Osteocyte (in vitro differentiated cells): ENCODE data around the gene PKP3. TPM values are rescaled to one million over a fixed set of nuclear protein-coding genes. Genes with fewer than 3 reads are reported as not detected.
"Not testable (repeated sequence)": the region's sequence is repeated elsewhere in the genome, so short reads cannot be mapped to it uniquely, and the experiment has no call there.

ENCODE experiments used
- DNase-seq: peaks from one replicate; pipeline ENCODE4 v3.0.0; 2021; ENCODE audit warnings: mixed read lengths; ENCODE audit not compliant: unreplicated experiment; ENCODE audit errors: extremely low spot score
- H3K27ac Mint-ChIP-seq: one replicate; pipeline ENCODE4 v1.8.0; 2021; ENCODE audit warnings: mild to moderate bottlenecking, mixed read lengths; ENCODE audit not compliant: unreplicated experiment
- H3K27me3 Mint-ChIP-seq: one replicate; pipeline ENCODE4 v1.8.0; 2021; ENCODE audit warnings: mixed read lengths; ENCODE audit not compliant: unreplicated experiment
- H3K36me3 Mint-ChIP-seq: one replicate; pipeline ENCODE4 v1.8.0; 2021; ENCODE audit warnings: mixed read lengths; ENCODE audit not compliant: unreplicated experiment
- H3K4me1 Mint-ChIP-seq: one replicate; pipeline ENCODE4 v1.8.0; 2021; ENCODE audit warnings: mixed read lengths; ENCODE audit not compliant: unreplicated experiment
- H3K4me3 Mint-ChIP-seq: one replicate; pipeline ENCODE4 v1.8.0; 2021; ENCODE audit warnings: mild to moderate bottlenecking, moderate library complexity, mixed read lengths; ENCODE audit not compliant: unreplicated experiment
- H3K9me3 Mint-ChIP-seq: one replicate; pipeline ENCODE4 v1.8.0; 2021; ENCODE audit warnings: mixed read lengths; ENCODE audit not compliant: unreplicated experiment
- total RNA-seq: library from RNA; stranded (reverse); gene quantifications from 2 replicates; pipeline ENCODE4 v1.2.1, GENCODE V29; 2021
- TF ChIP-seq, protein P1 (sequence below): fragments of 200-600 bp; sonication (generic); IDR thresholded peaks from 2 replicates; pipeline ENCODE4 v1.5.0; 2021; ENCODE audit warnings: antibody characterized with exemption, mild to moderate bottlenecking, moderate library complexity

The PKP3 gene
- total RNA-seq, 1 donor from 2014 or later, result 0.40 TPM

DNA sequence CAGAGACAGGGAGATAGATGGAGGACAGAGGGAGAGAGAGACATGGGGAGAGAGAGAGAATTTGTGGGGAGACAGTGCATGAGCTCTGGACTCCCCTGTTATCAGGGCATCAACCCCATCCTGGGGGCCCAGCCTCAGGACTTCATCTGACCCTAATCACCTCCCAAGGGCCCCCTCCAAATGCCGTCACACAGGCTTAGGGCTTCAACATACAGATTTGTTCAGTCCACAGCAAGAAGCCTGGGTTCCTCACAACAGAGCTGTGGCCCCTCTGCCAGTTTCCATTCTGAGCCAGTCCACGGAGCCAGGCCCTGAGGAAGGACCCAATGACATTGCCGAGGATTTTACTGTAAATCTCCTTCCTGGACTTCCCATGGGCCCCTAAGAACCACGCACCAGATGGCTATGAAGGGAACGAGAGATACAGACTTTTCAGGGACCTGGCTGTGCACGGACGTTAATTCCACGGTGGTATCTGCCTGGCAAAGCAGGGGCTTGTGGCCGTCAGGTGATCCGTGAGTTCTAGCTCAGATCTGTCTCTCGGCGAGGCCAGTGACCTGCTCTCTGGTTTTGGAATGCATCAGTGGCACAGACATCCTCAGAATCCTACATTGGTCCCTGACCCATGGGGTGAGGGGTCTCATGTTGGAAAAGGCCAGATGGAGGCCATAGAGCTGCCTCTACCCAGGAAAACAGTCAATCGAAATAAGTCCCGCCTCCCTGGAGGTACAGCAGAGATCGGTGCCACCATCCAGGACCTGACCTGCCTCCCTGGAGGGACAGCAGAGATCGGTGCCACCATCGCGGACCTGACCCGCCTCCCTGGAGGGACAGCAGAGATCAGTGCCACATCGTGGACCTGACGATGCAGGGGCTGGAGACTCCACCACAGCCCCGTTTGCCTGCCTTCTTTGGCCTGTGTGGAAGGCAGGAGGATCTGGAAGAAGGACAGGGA, 33.4 kb upstream of the PKP3 start:
- Mint-ChIP-seq H3K4me3 (no peak overlapping the region), H3K36me3 (no peaks in the 10 kb centered on the region), H3K27me3 (no peaks in the 10 kb centered on the region), H3K27ac (no peak overlapping the region), H3K9me3 (peaks cover 5% of the 10 kb centered on the region), H3K4me1 (peaks cover 2% of the 10 kb centered on the region)
- TF ChIP-seq, protein P1, sequence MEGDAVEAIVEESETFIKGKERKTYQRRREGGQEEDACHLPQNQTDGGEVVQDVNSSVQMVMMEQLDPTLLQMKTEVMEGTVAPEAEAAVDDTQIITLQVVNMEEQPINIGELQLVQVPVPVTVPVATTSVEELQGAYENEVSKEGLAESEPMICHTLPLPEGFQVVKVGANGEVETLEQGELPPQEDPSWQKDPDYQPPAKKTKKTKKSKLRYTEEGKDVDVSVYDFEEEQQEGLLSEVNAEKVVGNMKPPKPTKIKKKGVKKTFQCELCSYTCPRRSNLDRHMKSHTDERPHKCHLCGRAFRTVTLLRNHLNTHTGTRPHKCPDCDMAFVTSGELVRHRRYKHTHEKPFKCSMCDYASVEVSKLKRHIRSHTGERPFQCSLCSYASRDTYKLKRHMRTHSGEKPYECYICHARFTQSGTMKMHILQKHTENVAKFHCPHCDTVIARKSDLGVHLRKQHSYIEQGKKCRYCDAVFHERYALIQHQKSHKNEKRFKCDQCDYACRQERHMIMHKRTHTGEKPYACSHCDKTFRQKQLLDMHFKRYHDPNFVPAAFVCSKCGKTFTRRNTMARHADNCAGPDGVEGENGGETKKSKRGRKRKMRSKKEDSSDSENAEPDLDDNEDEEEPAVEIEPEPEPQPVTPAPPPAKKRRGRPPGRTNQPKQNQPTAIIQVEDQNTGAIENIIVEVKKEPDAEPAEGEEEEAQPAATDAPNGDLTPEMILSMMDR, result no peak
- DNase-seq, result no peak

DNA sequence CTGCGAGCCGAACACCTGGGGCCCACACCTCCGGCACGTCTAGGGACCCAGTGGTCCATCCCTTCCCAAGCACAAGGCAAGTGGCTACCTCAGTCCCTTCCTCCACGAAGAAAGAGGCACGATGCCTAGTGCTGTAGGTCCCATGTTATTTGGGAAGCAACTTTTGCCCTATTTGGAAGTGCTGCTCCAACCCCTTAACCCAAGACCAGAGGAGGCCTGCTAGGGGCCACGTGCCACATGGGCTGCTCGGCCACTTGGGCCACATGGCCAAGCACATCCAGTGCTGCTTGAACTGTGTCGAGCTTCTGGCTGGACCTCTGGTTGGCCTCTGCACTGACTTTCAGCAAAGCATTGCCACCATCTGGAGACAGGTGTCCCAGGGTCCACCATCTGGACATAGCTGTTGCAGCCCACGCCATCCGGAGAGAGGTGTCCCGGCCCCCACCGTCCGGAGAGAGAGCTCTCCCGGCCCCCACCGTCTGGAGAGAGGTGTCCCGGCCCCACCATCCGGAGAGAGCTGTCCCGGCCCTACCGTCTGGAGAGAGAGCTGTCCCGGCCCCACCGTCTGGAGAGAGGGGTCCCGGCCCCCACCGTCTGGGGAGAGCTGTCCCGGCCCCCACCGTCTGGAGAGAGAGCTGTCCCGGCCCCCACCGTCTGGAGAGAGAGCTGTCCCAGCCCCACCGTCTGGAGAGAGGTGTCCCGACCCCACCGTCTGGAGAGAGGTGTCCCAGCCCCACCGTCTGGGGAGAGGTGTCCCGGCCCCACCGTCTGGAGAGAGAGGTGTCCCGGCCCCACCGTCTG, 31.2 kb upstream of the PKP3 start:
- no peak overlapping the region for H3K27ac Mint-ChIP-seq
- DNase-seq, result no peak
- no peak overlapping the region for H3K4me3 Mint-ChIP-seq
- TF ChIP-seq, protein P1, result no peak
- H3K36me3 Mint-ChIP-seq, result no peaks in the 10 kb centered on the region
- peaks cover 6% of the 10 kb centered on the region for H3K27me3 Mint-ChIP-seq
- peaks cover 5% of the 10 kb centered on the region for H3K9me3 Mint-ChIP-seq
- H3K4me1 Mint-ChIP-seq, result peaks cover 7% of the 10 kb centered on the region

DNA sequence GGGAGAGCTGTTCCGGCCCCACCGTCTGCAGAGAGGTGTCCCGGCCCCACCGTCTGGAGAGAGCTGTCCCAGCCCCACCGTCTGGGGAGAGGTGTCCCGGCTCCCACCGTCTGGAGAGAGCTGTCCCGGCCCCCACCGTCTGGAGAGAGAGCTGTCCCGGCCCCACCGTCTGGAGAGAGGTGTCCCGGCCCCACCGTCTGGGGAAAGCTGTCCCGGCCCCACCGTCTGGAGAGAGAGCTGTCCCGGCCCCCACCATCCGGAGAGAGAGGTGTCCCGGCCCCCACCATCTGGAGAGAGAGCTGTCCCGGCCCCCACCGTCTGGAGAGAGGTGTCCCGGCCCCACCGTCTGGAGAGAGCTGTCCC, 30.6 kb upstream of the PKP3 start:
- not testable (repeated sequence) for H3K27me3 Mint-ChIP-seq, H3K9me3 Mint-ChIP-seq, H3K27ac Mint-ChIP-seq, H3K36me3 Mint-ChIP-seq, DNase-seq, H3K4me3 Mint-ChIP-seq
- H3K4me1 Mint-ChIP-seq, result peaks cover 13% of the 10 kb centered on the region

DNA sequence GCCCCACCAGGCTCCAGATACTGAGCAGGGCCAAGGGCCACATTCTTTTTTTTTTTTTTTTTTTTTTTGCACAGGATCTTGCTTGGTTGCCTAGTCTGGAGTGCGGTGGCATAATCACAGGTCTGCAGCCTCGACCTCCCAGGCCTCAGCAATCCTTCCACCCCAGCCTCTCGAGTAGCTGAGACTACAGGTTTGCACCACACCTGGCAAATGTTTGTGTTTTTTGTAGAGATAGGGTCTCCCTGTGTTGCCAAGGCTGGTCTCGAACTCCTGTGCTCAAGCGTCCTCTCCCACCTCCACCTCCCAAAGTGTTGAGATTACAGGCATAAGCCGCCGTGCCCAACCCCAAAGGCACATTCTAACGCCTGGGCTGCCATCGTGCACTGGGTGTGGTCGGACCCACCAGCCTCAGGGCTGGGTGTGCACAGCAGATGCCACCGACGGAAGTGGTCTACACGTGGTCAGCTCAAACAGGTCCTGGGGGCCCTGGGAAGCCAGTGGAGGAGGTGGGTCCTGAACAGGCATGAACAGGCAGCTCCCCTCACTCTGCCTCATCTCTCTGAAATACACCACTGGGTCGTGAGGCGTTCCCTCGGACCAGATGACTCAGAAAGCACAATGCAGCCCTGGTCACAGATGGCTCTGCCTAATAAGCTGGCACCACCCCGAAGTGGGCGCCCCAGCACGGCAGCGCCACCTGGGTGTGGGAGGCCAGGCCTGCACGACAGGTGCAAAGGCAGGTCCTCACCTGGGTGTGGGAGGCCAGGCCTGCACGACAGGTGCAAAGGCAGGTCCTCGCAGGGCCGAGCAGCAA, 29.9 kb upstream of the PKP3 start:
- peaks cover 6% of the 10 kb centered on the region for H3K27me3 Mint-ChIP-seq
- H3K4me1 Mint-ChIP-seq, result peaks cover 15% of the 10 kb centered on the region
- H3K9me3 Mint-ChIP-seq, result peaks cover 5% of the 10 kb centered on the region
- H3K4me3 Mint-ChIP-seq, result no peak overlapping the region
- DNase-seq, result no peak
- TF ChIP-seq, protein P1, result peak; percentile 45
- H3K36me3 Mint-ChIP-seq, result no peaks in the 10 kb centered on the region
- no peak overlapping the region for H3K27ac Mint-ChIP-seq

DNA sequence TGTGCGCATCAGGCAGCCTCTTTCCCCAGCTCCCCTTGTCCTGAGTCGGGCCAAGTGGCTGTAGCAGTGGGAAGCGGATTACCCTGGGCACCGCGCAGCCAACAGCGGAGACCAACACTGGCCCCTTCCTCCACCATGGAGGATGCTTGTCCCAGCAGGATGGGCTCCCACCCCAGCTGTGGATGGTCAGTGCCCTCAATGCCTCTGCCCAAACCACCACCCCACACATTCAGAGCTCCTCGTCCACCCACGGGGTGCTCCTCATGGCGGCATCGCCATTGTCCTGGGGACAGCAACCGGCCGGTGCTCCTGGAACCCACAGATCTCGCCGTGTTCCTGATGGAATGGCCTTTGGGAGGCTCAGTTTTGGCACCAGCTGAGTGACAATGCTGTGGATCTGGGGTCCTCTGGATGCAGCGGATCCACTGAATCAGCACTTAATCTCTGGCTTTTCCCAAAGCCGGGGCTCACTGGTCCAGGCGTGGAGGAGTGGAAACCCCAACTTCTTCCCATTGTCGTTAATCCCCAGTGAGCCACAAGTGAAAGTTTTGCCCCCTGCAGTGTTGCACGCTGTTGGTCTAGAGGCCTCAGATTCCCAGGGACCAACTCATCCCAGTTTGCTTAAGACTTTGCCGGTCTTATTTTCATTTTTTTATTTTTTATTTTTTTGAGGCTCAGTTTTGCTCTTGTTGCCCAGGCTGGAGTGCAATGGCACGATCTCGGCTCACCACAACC, 28.9 kb upstream of the PKP3 start:
- no peaks in the 10 kb centered on the region for H3K36me3 Mint-ChIP-seq
- peaks cover 17% of the 10 kb centered on the region for H3K4me1 Mint-ChIP-seq
- peaks cover 6% of the 10 kb centered on the region for H3K27me3 Mint-ChIP-seq
- H3K27ac Mint-ChIP-seq, result no peak overlapping the region
- DNase-seq, result no peak
- H3K4me3 Mint-ChIP-seq, result no peak overlapping the region
- TF ChIP-seq, protein P1, result no peak
- peaks cover 5% of the 10 kb centered on the region for H3K9me3 Mint-ChIP-seq
